PFSK-1 (cell line): ENCODE data around the gene PHC2.

ENCODE experiments used
- FOXP2 ChIP-seq: optimal IDR thresholded peaks from 2 replicates; pipeline ENCODE3; 2011; ENCODE audit warnings: borderline replicate concordance, control low read depth, inconsistent platforms; ENCODE audit not compliant: insufficient read depth; ENCODE audit errors: extremely low read length, extremely low read depth
- POLR2AphosphoS5 ChIP-seq: IDR thresholded peaks from 2 replicates; pipeline ENCODE4 v1.6.1; 2012; ENCODE audit warnings: low read depth, mild to moderate bottlenecking, control low read depth, low read length, moderate library complexity
- REST ChIP-seq, 2 experiments: IDR thresholded peaks; 2 replicates each; pipeline versions ENCODE4 v1.6.1 to v1.8.0; 2011 to 2012; ENCODE audit warnings: low read depth in 2 of 2, low read length in 2 of 2, control low read depth in 1 of 2, inconsistent platforms in 1 of 2, mild to moderate bottlenecking in 1 of 2, moderate library complexity in 1 of 2; ENCODE audit not compliant: insufficient read depth in 1 of 2
- SIN3A ChIP-seq: IDR thresholded peaks from 2 replicates; pipeline ENCODE4 v1.6.1; 2012; ENCODE audit warnings: mild to moderate bottlenecking, low read length, moderate library complexity, borderline replicate concordance; ENCODE audit not compliant: insufficient read depth
- TAF1 ChIP-seq: IDR thresholded peaks from 2 replicates; pipeline ENCODE4 v1.6.1; 2012; ENCODE audit warnings: low read length, control low read depth, borderline replicate concordance; ENCODE audit not compliant: insufficient read depth

The PHC2 gene

GRCh38 chr1:33372677-33373076 lies 58.2 kb downstream of the PHC2 start:
- TF ChIP-seq TAF1 (no peak), REST (IDR thresholded peaks at IDR 0.05; ENCODE audit: insufficient read depth in 1 of 2, low read depth in 2 of 2, low read length in 2 of 2) (no peak), POLR2AphosphoS5 (no peak), SIN3A (no peak), FOXP2 (no peak)

- no peak for TF ChIP-seq POLR2AphosphoS5
- no peak for TF ChIP-seq FOXP2
- no peak for TF ChIP-seq SIN3A
- no peak for TF ChIP-seq TAF1
- no peak for TF ChIP-seq REST (IDR thresholded peaks at IDR 0.05; ENCODE audit: insufficient read depth in 1 of 2, low read depth in 2 of 2, low read length in 2 of 2)
Measured at GRCh38 chr1:33372162-33372561, 58.7 kb downstream of the PHC2 start.

GRCh38 chr1:33371334-33371733 lies 59.6 kb downstream of the PHC2 start:
- TF ChIP-seq TAF1, result no peak
- no peak for TF ChIP-seq SIN3A
- TF ChIP-seq POLR2AphosphoS5, result no peak
- no peak for TF ChIP-seq REST (IDR thresholded peaks at IDR 0.05; ENCODE audit: insufficient read depth in 1 of 2, low read depth in 2 of 2, low read length in 2 of 2)
- no peak for TF ChIP-seq FOXP2

GRCh38 chr1:33370827-33371226 lies 60.1 kb downstream of the PHC2 start:
- TF ChIP-seq REST (IDR thresholded peaks at IDR 0.05; ENCODE audit: insufficient read depth in 1 of 2, low read depth in 2 of 2, low read length in 2 of 2), result no peak

GRCh38 chr1:33370301-33370700 lies 60.6 kb downstream of the PHC2 start:
- TF ChIP-seq TAF1 (no peak), SIN3A (no peak), POLR2AphosphoS5 (no peak), REST (IDR thresholded peaks at IDR 0.05; ENCODE audit: insufficient read depth in 1 of 2, low read depth in 2 of 2, low read length in 2 of 2) (no peak), FOXP2 (no peak)
